ENCODE data around the gene RERG.
"Not testable (repeated sequence)": the region's sequence is repeated elsewhere in the genome, so short reads cannot be mapped to it uniquely, and the experiment has no call there.

The RERG gene

GRCh38 chr12:15220915-15221885 is at the start of gene RERG:
Gene RERG, minus strand, starts transcription at chr12:15221417. Its CDS starts 3,928 bp downstream, at chr12:15217489.
- DNase-seq, result peak; percentile 89

- DNase-seq, result no peak
Measured at GRCh38 chr12:15270591-15270990, 49.4 kb upstream of the RERG start.

GRCh38 chr12:15268927-15269552 is 47.8 kb upstream of the RERG start:
- DNase-seq, result peak; percentile 48

- no peak for DNase-seq
Measured at GRCh38 chr12:15268309-15268708, 47.1 kb upstream of the RERG start.

GRCh38 chr12:15265875-15266274 is 44.7 kb upstream of the RERG start:
- DNase-seq, result no peak

- no peak for DNase-seq
Measured at GRCh38 chr12:15256761-15257160, 35.5 kb upstream of the RERG start.

- DNase-seq, result no peak
Measured at GRCh38 chr12:15253990-15254389, 32.8 kb upstream of the RERG start.

GRCh38 chr12:15244926-15245325 is 23.7 kb upstream of the RERG start:
- DNase-seq, result no peak

GRCh38 chr12:15244341-15244740 is 23.1 kb upstream of the RERG start:
- DNase-seq, result no peak

GRCh38 chr12:15243102-15243501 is 21.9 kb upstream of the RERG start:
- DNase-seq, result no peak

- no peak for DNase-seq
Measured at GRCh38 chr12:15240898-15241297, 19.7 kb upstream of the RERG start.

GRCh38 chr12:15234508-15234907 is 13.3 kb upstream of the RERG start:
- DNase-seq, result no peak

- DNase-seq, result no peak
Measured at GRCh38 chr12:15234011-15234410, 12.8 kb upstream of the RERG start.

GRCh38 chr12:15232959-15233358 is 11.7 kb upstream of the RERG start:
- DNase-seq, result no peak

- no peak for DNase-seq
Measured at GRCh38 chr12:15231493-15231892, 10.3 kb upstream of the RERG start.

GRCh38 chr12:15230751-15231150 is 9.5 kb upstream of the RERG start:
- no peak for DNase-seq

- DNase-seq, result no peak
Measured at GRCh38 chr12:15230137-15230536, 8.9 kb upstream of the RERG start.

GRCh38 chr12:15227004-15227679 is 5.9 kb upstream of the RERG start:
- peak; percentile 40 for DNase-seq

- DNase-seq, result not testable (repeated sequence)
Measured at GRCh38 chr12:15225863-15226218, 4.6 kb upstream of the RERG start.

- DNase-seq, result no peak
Measured at GRCh38 chr12:15225136-15225862, 4.1 kb upstream of the RERG start.

GRCh38 chr12:15222219-15222618 is 1.0 kb upstream of the RERG start:
- DNase-seq, result no peak

- DNase-seq, result no peak
Measured at GRCh38 chr12:15220451-15220850, 766 bp downstream of the RERG start.

- DNase-seq, result no peak
Measured at GRCh38 chr12:15218794-15219193, 2.4 kb downstream of the RERG start.
